Activated T-helper 17 cell treated with anti-CD3 and anti-CD28 coated beads, Interleukin-2, amount 50 U/mL, for 72 hours (primary cell): Measurements from ENCODE around the gene KRT36. TPM values are rescaled to one million over a fixed set of nuclear protein-coding genes. Genes with fewer than 3 reads are reported as not detected.

ENCODE experiments used
- ATAC-seq: fragments of 150-1000 bp; cut with Tn5 transposase; replicated peaks from 2 replicates; pipeline ENCODE4 v1.10.0; 2021; ENCODE audit warnings: mild to moderate bottlenecking, moderate library complexity
- H3K27ac Mint-ChIP-seq: one replicate; pipeline ENCODE4 v1.8.0; 2022; ENCODE audit warnings: mixed read lengths
- H3K27me3 Mint-ChIP-seq: one replicate; pipeline ENCODE4 v1.8.0; 2022; ENCODE audit warnings: mixed read lengths
- H3K36me3 Mint-ChIP-seq: one replicate; pipeline ENCODE4 v1.8.0; 2022; ENCODE audit warnings: low read depth, mild to moderate bottlenecking, mixed read lengths
- H3K4me1 Mint-ChIP-seq: one replicate; pipeline ENCODE4 v1.8.0; 2022; ENCODE audit warnings: mixed read lengths
- H3K4me3 Mint-ChIP-seq: one replicate; pipeline ENCODE4 v1.8.0; 2022; ENCODE audit warnings: mild to moderate bottlenecking, mixed read lengths
- H3K9me3 Mint-ChIP-seq: one replicate; pipeline ENCODE4 v1.8.0; 2022; ENCODE audit warnings: mixed read lengths
- total RNA-seq, 2 donors: library from RNA; stranded (reverse); gene quantifications; one replicate each; pipeline ENCODE4 v1.2.3, GENCODE V29; 2022

The KRT36 gene
- total RNA-seq, 2 donors from 2014 or later = not detected

DNA sequence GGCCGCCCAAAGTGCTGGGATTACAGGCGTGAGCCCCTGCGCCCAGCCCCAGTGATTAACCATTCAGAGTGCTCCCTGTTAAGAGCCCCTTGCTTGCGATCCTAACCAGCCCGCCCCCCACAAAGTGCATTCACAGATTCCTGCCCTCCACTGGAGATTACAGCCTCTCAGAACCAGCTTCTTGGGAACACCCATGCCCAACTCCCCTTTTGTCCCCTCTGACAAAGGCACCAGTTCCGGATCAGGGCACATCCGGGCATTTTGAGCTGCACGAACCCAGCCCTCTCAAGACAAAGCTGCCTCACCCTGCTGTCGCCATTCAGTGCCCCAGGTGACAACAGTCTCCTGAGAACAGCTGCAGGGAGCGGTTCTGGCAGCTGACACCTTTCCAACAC, 39.2 kb upstream of the KRT36 start:
- Mint-ChIP-seq H3K4me1 (no peaks in the 10 kb centered on the region), H3K27ac (no peak overlapping the region), H3K4me3 (peak overlapping the region; percentile 44), H3K36me3 (no peaks in the 10 kb centered on the region), H3K9me3 (no peaks in the 10 kb centered on the region), H3K27me3 (peaks cover 56% of the 10 kb centered on the region)
- no peak for ATAC-seq

DNA sequence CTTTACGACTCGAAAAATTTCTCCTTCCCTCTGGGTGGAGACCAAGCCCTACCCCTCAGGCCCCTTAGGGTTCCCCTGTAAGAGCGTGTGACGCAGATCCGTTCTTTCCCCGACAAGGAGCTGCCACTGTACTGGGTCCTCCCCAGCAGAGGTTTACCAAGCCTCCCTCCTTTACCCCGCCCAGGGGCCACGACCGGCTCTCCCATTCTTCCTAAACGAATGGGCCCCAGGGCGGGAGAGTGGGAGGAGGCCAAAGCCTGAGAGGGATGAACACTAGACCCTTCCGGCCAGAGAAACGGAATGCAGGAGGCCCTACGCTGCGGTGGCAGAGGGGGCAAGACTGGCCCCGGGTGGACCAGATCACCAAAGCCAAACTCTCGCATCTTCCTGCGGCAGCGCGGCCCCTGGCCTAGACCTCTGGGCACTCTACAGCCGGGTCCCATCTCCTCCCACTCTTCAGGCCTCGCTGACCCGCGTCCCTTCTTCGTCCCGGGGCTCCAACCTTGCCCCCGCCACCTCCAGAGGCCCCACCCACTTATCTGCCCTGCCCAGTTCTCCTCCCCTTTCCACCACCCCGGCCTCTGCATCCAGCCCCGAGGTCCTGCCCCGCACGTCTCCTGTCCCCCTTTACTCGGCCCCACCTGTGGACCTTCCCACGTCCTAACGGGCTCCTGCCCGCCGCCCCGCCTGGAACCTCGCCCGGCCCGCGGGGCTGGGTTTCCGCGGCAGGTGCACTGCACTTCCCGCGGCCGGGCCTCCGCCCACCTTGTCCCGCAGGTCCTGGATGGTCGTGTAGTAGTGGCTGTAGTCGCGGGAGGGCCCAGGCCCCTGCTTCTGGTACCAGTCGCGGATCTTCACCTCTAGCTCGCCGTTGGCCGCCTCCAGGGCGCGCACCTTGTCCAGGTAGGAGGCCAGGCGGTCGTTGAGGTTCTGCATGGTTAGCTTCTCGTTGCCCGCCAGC, 37.6 kb upstream of the KRT36 start:
- Mint-ChIP-seq H3K4me1 (no peaks in the 10 kb centered on the region), H3K27me3 (peaks cover 44% of the 10 kb centered on the region), H3K9me3 (no peaks in the 10 kb centered on the region), H3K27ac (no peak overlapping the region), H3K36me3 (no peaks in the 10 kb centered on the region), H3K4me3 (peak overlapping the region; percentile 44)
- no peak for ATAC-seq

DNA sequence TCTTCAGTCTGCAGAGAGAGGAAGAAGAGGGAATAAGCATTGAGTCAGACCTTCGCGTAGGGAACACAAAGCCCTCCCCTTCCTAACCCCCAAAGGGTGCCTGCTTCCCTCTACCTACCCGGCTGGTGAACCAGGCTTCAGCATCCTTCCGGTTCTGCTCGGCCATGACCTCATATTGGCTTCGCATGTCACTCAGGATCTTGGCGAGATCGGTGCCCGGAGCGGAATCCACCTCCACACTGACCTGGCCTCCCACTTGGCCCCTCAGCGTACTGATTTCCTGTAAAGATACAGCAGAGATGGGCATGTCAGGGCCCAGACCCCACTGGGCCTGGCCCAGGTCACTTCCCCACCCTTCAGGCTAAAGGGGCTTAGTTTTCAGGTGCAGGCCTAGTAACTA, 34.6 kb upstream of the KRT36 start:
- Mint-ChIP-seq H3K4me1 (no peaks in the 10 kb centered on the region), H3K27me3 (peaks cover 21% of the 10 kb centered on the region), H3K9me3 (no peaks in the 10 kb centered on the region), H3K27ac (no peak overlapping the region), H3K4me3 (no peak overlapping the region), H3K36me3 (no peaks in the 10 kb centered on the region)
- no peak for ATAC-seq

DNA sequence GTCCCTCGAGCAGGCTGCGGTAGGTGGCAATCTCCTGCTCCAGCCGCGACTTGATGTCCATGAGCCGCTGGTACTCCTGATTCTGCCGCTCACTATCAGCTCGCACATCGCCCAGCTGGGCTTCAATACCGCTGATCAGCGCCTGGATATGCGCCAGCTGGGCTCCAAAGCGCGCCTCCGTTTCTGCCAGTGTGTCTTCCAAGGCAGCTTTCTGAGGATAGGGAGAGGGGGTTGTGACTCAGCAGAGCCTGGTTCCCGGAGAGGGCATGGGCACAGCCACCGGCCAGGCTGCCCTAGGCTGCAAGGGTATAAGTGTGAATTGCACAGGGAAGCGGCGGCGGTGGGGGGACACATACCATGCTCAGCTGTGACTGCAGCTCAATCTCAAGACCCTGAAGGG, 34.1 kb upstream of the KRT36 start:
- Mint-ChIP-seq H3K27ac (no peak overlapping the region), H3K9me3 (no peaks in the 10 kb centered on the region), H3K4me3 (no peak overlapping the region), H3K4me1 (no peaks in the 10 kb centered on the region), H3K36me3 (no peaks in the 10 kb centered on the region), H3K27me3 (peaks cover 17% of the 10 kb centered on the region)
- ATAC-seq = no peak

DNA sequence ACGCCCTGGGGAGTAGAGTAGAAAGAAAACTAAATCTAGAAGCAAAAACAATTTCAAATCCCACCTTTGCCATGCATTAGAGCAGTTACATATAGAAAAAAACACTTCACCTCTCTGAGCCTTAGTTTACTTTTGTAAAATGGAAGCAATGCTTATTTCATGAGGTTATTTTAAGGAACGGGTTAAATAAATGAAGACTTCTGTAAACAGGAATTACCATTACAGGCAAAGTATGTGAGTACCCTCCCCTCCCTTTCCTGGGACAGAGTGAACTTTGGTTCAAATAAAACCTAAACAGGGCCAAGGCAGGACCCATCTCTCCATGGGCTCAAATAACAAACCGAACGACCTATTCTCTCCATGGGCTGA, 33.5 kb upstream of the KRT36 start:
- Mint-ChIP-seq H3K4me3 (no peak overlapping the region), H3K27me3 (peaks cover 13% of the 10 kb centered on the region), H3K36me3 (no peaks in the 10 kb centered on the region), H3K4me1 (no peaks in the 10 kb centered on the region), H3K9me3 (no peaks in the 10 kb centered on the region), H3K27ac (no peak overlapping the region)
- no peak for ATAC-seq

DNA sequence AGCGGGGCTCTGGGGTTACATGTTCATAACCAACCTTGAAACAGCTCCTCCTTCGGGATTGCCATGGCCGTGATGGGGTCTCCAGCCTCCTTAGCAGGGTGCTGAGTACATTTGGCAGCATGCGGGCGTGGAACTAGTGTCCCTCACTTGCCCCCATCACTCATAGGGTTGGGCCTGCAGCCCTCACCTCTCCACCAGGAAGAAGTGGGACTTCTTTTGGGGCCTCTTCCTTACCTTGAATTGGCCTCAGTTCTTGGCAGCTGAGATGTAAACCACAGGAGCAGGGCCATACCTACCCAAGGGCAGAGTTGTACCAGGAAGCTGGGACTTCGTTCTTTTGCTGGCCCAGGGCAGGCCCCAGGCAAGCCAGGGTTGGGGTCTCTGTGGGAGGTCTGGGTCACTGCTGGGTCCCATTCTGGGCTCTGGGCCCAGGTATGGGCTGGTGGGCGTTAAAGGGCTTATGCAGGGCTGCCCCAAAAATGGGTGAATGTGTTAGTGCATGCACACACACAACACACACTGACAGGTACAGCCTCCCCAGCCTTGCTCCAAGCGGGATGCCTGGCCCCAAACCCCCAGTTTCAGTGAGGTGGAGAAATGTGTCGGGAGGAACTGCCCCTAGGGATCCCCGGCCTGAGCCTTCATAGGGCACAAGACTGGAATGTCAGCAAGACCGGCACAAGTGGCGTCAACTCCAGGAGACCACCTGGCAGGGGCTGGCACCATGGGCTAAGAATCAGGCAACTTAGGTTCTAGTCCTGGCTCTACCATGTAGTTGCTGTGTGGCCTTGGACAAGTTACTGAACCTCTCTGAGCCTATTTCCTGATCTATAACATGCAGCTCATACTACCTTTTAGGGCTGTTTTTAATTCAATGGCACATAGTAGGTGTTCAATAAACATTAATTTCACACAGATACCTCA, 32.9 kb upstream of the KRT36 start:
- ATAC-seq = no peak
- H3K27me3 Mint-ChIP-seq = peaks cover 13% of the 10 kb centered on the region

DNA sequence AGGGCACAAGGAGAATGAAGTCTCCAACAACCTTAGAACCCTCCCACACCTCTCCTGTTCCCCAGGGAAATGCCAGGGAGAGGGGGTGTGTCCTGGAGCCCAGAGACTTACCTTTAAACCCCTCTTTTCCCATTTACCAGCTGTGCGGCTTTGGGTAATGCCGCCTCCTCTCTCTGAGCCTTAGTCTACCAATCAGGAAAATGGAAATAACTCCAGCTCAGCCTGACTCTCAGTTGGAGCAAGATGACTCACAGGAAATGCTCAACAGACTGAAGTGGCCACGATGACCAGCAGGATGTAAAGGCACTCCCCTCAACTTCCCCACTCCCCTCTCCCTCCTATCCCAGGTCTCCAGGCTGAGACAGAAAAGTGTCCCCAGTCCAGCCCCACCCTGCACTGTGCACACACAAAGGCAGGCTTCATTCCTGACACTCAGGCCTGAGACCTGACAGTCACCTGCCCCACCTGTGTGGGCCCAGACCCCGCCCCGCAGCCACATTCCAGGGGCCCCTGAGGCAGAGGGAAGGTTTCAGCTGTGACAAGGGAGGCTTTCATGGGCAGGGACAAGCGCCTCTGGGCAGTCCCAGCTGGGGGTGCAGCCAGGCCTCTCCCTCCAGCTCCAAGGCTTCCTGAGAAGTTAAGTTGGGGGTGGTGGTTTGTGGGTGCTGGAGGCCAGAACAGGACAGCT, 32.0 kb upstream of the KRT36 start:
- no peaks in the 10 kb centered on the region for H3K4me1 Mint-ChIP-seq
- no peak overlapping the region for H3K4me3 Mint-ChIP-seq
- no peaks in the 10 kb centered on the region for H3K36me3 Mint-ChIP-seq
- peaks cover 4% of the 10 kb centered on the region for H3K27me3 Mint-ChIP-seq
- no peaks in the 10 kb centered on the region for H3K9me3 Mint-ChIP-seq
- no peak for ATAC-seq
- no peak overlapping the region for H3K27ac Mint-ChIP-seq

More for the DNA sequence above, 32.9 kb upstream of the KRT36 start:
- no peak overlapping the region for H3K4me3 Mint-ChIP-seq
- H3K4me1 Mint-ChIP-seq = no peaks in the 10 kb centered on the region
- H3K27ac Mint-ChIP-seq = no peak overlapping the region
- no peaks in the 10 kb centered on the region for H3K36me3 Mint-ChIP-seq
- H3K9me3 Mint-ChIP-seq = no peaks in the 10 kb centered on the region

DNA sequence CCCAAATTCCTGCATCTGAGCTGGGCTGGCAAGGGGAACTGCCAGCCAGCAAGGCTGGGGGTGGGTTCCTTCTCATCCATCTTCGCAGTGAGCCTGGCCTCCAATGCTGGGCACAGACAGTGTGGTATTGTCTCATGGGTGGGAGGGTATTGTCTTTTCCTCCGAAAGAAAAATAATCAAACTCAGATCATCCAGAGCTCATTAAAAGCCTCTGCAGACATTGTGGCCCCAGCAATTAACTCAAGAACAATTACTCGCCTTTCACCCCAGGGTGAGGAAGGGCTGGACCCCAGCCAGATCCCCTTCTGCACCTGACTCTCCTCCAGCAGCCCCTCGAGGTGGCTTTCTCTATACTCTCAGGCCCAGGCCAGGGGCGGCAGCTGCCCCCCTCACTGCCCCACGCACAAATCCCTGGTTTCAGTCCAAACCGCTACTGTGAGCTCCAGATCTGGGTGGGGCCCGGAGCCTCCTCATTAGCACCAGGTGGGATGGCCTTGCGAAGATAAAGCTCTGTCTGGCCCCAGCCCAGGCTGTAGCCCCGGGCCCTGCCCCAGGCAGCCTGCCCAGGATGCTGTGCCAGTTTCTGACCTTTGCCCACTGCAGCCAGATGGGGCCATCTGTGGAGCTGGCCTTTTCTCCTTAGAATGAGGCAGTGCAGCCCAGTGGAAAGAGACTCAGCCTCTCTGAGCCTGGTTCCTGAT, 31.3 kb upstream of the KRT36 start:
- Mint-ChIP-seq H3K36me3 (no peaks in the 10 kb centered on the region), H3K27ac (no peak overlapping the region), H3K4me3 (no peak overlapping the region)

DNA sequence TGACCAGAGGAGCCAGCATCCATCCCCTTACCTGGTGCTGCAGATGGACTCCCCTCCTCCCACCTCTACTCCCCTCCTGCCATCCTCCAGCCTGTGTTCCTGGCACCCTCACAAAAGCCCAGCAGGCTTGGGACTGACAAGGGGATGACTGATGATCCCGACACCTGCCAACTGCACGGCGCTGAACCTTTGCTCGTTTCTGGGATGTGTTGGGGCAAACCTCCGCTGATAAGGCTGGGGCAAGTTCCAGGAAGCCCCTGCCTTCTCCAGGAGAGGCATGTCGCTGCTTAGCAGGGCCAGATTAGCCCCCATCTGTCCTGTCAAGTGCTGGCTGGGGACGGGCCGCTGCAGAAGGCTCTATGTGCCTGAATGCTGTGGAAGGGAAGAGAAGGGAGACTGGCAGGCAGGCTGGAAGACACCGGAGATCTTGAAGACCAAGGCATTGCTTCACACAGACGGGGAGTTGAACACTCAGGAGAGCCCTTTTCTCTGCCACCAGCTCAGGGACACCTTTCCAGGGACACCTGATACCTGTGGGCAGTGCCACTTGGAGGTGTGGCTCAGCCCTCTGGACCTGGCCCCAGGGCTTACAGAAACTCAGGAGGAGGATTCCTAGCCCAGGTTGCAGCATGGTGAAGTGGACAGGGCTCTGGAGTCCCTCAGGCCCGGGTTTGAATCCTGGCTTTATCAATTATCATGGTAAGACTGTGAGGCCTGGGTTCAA, 30.0 kb upstream of the KRT36 start:
- H3K9me3 Mint-ChIP-seq = no peaks in the 10 kb centered on the region
- ATAC-seq = no peak
- H3K4me3 Mint-ChIP-seq = no peak overlapping the region

More for the DNA sequence above, 31.3 kb upstream of the KRT36 start:
- Mint-ChIP-seq H3K4me1 (no peaks in the 10 kb centered on the region), H3K27me3 (peaks cover 4% of the 10 kb centered on the region), H3K9me3 (no peaks in the 10 kb centered on the region)
- ATAC-seq = no peak

DNA sequence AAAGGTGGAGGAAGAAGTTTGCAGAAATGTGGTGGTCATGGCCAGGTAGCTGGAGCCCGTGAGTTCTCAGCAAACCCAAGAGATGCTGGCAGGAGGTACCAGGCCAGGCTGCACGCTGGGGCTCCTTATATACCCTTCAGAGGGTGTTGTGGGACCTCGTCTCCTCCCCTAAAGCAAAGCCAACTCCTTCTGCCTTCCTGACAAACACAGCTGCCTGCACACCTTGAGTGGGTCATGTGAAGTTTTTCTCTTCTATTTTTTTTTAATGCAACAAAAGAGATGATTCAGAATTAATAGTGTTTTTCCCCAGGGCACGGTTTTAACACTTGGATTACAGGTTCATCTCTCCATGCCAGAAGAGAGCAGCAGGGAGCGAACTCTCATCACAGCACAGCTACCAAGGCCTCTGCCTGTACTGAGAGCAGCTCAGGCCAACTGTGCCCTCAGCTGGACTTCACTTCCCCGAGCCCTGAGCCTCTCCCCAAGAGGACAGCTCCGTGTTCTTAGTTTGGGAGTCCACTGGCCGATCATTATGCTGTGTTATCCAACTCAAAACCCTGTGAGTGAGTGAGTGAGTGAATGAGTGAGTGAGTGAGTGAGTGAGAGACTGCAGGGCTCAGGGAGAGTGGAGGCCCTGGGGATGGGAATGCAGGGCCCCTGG, 29.2 kb upstream of the KRT36 start, which contains the start of gene KRT15:
Gene KRT15, minus strand, starts transcription at position 102 of the 661 bp plus-strand sequence. Its CDS starts 63 bp downstream, at position 39.
- H3K27ac Mint-ChIP-seq = no peak within 1 kb of the TSS
- no peaks in the 10 kb centered on the region for H3K4me1 Mint-ChIP-seq
- no peaks in the 10 kb centered on the region for H3K36me3 Mint-ChIP-seq
- ATAC-seq = no peak
- H3K27me3 Mint-ChIP-seq = no peaks in the 10 kb centered on the region
- H3K9me3 Mint-ChIP-seq = no peaks in the 10 kb centered on the region
- H3K4me3 Mint-ChIP-seq = no peak within 1 kb of the TSS

More for the DNA sequence above, 30.0 kb upstream of the KRT36 start:
- Mint-ChIP-seq H3K27ac (no peak overlapping the region), H3K27me3 (no peaks in the 10 kb centered on the region), H3K36me3 (no peaks in the 10 kb centered on the region), H3K4me1 (no peaks in the 10 kb centered on the region)

DNA sequence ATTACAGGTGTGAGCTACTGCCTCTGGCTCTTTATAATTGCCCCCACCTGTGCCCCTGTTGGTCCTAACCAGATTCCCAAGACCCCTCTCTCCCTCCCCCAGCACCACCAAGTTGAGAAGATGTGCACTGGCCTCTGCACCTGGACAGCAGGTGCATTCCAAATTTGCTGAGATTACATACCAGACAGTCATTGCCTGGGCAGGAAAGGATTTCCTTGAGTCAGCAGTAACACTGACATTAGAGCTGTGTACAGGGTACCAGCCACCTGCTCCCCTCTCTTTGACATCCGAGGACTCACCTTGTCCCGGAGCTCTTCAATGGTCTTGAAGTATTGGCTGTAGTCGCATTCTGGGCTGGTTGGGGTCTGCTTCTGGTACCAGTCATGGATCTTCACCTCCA, 28.3 kb upstream of the KRT36 start:
- Mint-ChIP-seq H3K9me3 (no peaks in the 10 kb centered on the region), H3K27ac (no peak overlapping the region), H3K4me1 (no peaks in the 10 kb centered on the region), H3K27me3 (no peaks in the 10 kb centered on the region), H3K4me3 (no peak overlapping the region), H3K36me3 (no peaks in the 10 kb centered on the region)
- ATAC-seq = no peak

DNA sequence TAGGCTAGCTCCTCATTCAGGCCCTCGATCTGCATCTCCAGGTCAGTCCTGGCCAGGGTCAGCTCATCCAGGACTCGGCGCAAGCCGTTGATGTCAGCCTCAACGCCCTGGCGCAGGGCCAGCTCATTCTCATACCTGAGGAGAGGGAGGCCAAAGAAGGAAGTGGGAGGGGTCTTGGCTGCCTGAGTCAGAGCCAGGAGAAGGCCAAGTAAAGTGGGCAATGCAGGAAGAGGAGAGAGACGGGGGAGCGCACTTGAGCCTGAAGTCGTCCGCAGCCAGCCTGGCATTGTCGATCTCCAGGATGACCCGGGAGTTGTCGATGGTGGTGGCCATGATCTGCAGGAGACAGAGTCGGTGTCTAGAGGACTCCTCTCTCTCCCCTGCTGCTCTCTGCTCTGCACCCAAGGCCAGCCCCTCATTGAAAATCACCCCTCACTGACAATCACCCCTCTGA, 27.1 kb upstream of the KRT36 start:
- ATAC-seq = no peak
- H3K27ac Mint-ChIP-seq = no peak overlapping the region
- no peaks in the 10 kb centered on the region for H3K36me3 Mint-ChIP-seq
- H3K4me3 Mint-ChIP-seq = no peak overlapping the region
- H3K27me3 Mint-ChIP-seq = no peaks in the 10 kb centered on the region
- H3K4me1 Mint-ChIP-seq = no peaks in the 10 kb centered on the region
- no peaks in the 10 kb centered on the region for H3K9me3 Mint-ChIP-seq
